Measurements from ENCODE around the gene OR1D5. TPM values are rescaled to one million over a fixed set of nuclear protein-coding genes. Genes with fewer than 3 reads are reported as not detected.
A peak's percentile ranks its signal among the peaks of the same experiment; 100 is the strongest.
"Not testable (repeated sequence)": the region's sequence is repeated elsewhere in the genome, so short reads cannot be mapped to it uniquely, and the experiment has no call there.

The OR1D5 gene
- polyA plus RNA-seq, 3 donors, result not detected

- DNase-seq, result no peak
Observed at GRCh38 chr17:3032258-3033247, 30.9 kb downstream of the OR1D5 start.

- DNase-seq, result not testable (repeated sequence)
Observed at GRCh38 chr17:3030852-3031470, 32.4 kb downstream of the OR1D5 start.

- DNase-seq, result no peak
Observed at GRCh38 chr17:3030096-3030495, 33.3 kb downstream of the OR1D5 start.

- no peak for DNase-seq
Observed at GRCh38 chr17:3029213-3029913, 34.0 kb downstream of the OR1D5 start.

- DNase-seq, result no peak
Observed at GRCh38 chr17:3027786-3028532, 35.4 kb downstream of the OR1D5 start.

- no peak for DNase-seq
Observed at GRCh38 chr17:3026856-3027751, 36.3 kb downstream of the OR1D5 start.

- no peak for DNase-seq
Observed at GRCh38 chr17:3026125-3026855, 37.1 kb downstream of the OR1D5 start.

GRCh38 chr17:3025421-3026124 lies 37.8 kb downstream of the OR1D5 start:
- DNase-seq, result no peak

- no peak for DNase-seq
Observed at GRCh38 chr17:3024346-3024745, 39.1 kb downstream of the OR1D5 start.

GRCh38 chr17:3022197-3022596 lies 41.2 kb downstream of the OR1D5 start:
- no peak for DNase-seq

GRCh38 chr17:3020381-3020780 lies 43.0 kb downstream of the OR1D5 start:
- DNase-seq, result no peak

GRCh38 chr17:3019761-3020160 lies 43.6 kb downstream of the OR1D5 start:
- DNase-seq, result no peak

GRCh38 chr17:3017936-3018335 lies 45.5 kb downstream of the OR1D5 start:
- no peak for DNase-seq

GRCh38 chr17:3015890-3016289 lies 47.5 kb downstream of the OR1D5 start:
- DNase-seq, result no peak

GRCh38 chr17:3012926-3013581 lies 50.4 kb downstream of the OR1D5 start:
- peak; percentile 51 for DNase-seq

Data from renal pelvis (tissue), 4 donors.